H9 (cell line): Measurements from ENCODE around the gene OXSR1. TPM values are rescaled to one million over a fixed set of nuclear protein-coding genes. Genes with fewer than 3 reads are reported as not detected.

Experiments used
- DNase-seq: peaks from one replicate; pipeline ENCODE4 v3.0.0-alpha.2; 2017
- H2AFZ ChIP-seq: one replicate; pipeline ENCODE4 v1.6.1; 2013; ENCODE audit warnings: mild to moderate bottlenecking, low read length, control low read depth, moderate library complexity
- H2AK5ac ChIP-seq: 2 replicates; pipeline ENCODE4 v1.6.1; 2013; ENCODE audit warnings: low read length, control low read depth, mixed read lengths; ENCODE audit not compliant: insufficient read length
- H2BK120ac ChIP-seq: one replicate; pipeline ENCODE4 v1.6.1; 2013; ENCODE audit warnings: low read depth, mild to moderate bottlenecking, low read length, control low read depth, inconsistent platforms; ENCODE audit not compliant: poor library complexity, severe bottlenecking
- H2BK12ac ChIP-seq: 2 replicates; pipeline ENCODE4 v1.6.1; 2013; ENCODE audit warnings: low read length, control low read depth, mixed read lengths, low read depth; ENCODE audit not compliant: insufficient read length
- H2BK15ac ChIP-seq: 2 replicates; pipeline ENCODE4 v1.6.1; 2013; ENCODE audit warnings: low read depth, low read length, control low read depth
- H2BK20ac ChIP-seq: one replicate; pipeline ENCODE4 v1.6.1; 2013; ENCODE audit warnings: low read depth, mild to moderate bottlenecking, low read length, control low read depth, inconsistent platforms; ENCODE audit not compliant: poor library complexity, severe bottlenecking
- H2BK5ac ChIP-seq: 2 replicates; pipeline ENCODE4 v1.6.1; 2013; ENCODE audit warnings: low read length, control low read depth, mixed read lengths; ENCODE audit not compliant: insufficient read length
- H3K14ac ChIP-seq: 2 replicates; pipeline ENCODE4 v1.6.1; 2013; ENCODE audit warnings: low read length, control low read depth; ENCODE audit not compliant: insufficient read depth
- H3K18ac ChIP-seq: 2 replicates; pipeline ENCODE4 v1.6.1; 2013; ENCODE audit warnings: low read depth, mild to moderate bottlenecking, mixed read lengths, low read length, control low read depth; ENCODE audit not compliant: insufficient read length
- H3K23ac ChIP-seq: 2 replicates; pipeline ENCODE4 v1.6.1; 2013; ENCODE audit warnings: low read length, control low read depth, mixed read lengths, low read depth; ENCODE audit not compliant: insufficient read length
- H3K23me2 ChIP-seq: 2 replicates; pipeline ENCODE4 v1.6.1; 2013; ENCODE audit warnings: low read depth, mild to moderate bottlenecking, mixed read lengths, low read length, control low read depth; ENCODE audit not compliant: insufficient read length, poor library complexity, severe bottlenecking
- H3K27ac ChIP-seq: 2 replicates; pipeline ENCODE4 v1.5.1; 2013; ENCODE audit warnings: low read length, control low read depth, mixed read lengths, low read depth; ENCODE audit not compliant: insufficient read length
- H3K27me3 ChIP-seq: 2 replicates; pipeline ENCODE4 v1.6.1; 2013; ENCODE audit warnings: low read length, control low read depth, inconsistent platforms; ENCODE audit not compliant: insufficient read depth
- H3K4ac ChIP-seq: 2 replicates; pipeline ENCODE4 v1.6.1; 2013; ENCODE audit warnings: low read depth, mild to moderate bottlenecking, control low read depth, inconsistent platforms, low read length, moderate library complexity
- H3K4me1 ChIP-seq: 2 replicates; pipeline ENCODE4 v1.6.1; 2013; ENCODE audit warnings: low read length, control low read depth, inconsistent platforms; ENCODE audit not compliant: insufficient read depth
- H3K4me2 ChIP-seq: 2 replicates; pipeline ENCODE4 v1.6.1; 2013; ENCODE audit warnings: low read length, control low read depth, mixed read lengths; ENCODE audit not compliant: insufficient read length, insufficient read depth
- H3K56ac ChIP-seq: 2 replicates; pipeline ENCODE4 v1.6.1; 2013; ENCODE audit warnings: low read depth, mild to moderate bottlenecking, mixed read lengths, low read length, control low read depth; ENCODE audit not compliant: insufficient read length
- H3K79me1 ChIP-seq: 2 replicates; pipeline ENCODE4 v1.6.1; 2013; ENCODE audit warnings: low read depth, mild to moderate bottlenecking, moderate library complexity, low read length, control low read depth, inconsistent platforms; ENCODE audit not compliant: insufficient read depth, poor library complexity, severe bottlenecking
- H3K79me2 ChIP-seq: 2 replicates; pipeline ENCODE4 v1.6.1; 2013; ENCODE audit warnings: low read length, control low read depth, inconsistent platforms; ENCODE audit not compliant: insufficient read depth
- H3K9ac ChIP-seq: 2 replicates; pipeline ENCODE4 v1.6.1; 2013; ENCODE audit warnings: low read length, control low read depth, mixed read lengths; ENCODE audit not compliant: insufficient read length; ENCODE audit errors: extremely low read depth
- H3K9me3 ChIP-seq: one replicate; pipeline ENCODE4 v1.6.1; 2013; ENCODE audit warnings: low read depth, low read length, inconsistent platforms; ENCODE audit not compliant: control insufficient read depth
- H3T11ph ChIP-seq: one replicate; pipeline ENCODE4 v1.6.1; 2013; ENCODE audit warnings: mild to moderate bottlenecking, low read length, control low read depth, inconsistent platforms
- H4K20me1 ChIP-seq: one replicate; pipeline ENCODE4 v1.6.1; 2013; ENCODE audit not compliant: control insufficient read depth, insufficient read length, insufficient read depth
- H4K5ac ChIP-seq: 2 replicates; pipeline ENCODE4 v1.6.1; 2013; ENCODE audit warnings: low read depth, mild to moderate bottlenecking, mixed read lengths, low read length, control low read depth; ENCODE audit not compliant: insufficient read length
- H4K8ac ChIP-seq: replicated peaks from 2 replicates; pipeline ENCODE4 v1.6.1; 2013; ENCODE audit warnings: low read length, control low read depth, mixed read lengths, low read depth; ENCODE audit not compliant: insufficient read length
- H4K91ac ChIP-seq: 2 replicates; pipeline ENCODE4 v1.6.1; 2013; ENCODE audit warnings: low read depth, mild to moderate bottlenecking, moderate library complexity, mixed read lengths, low read length, control low read depth; ENCODE audit not compliant: insufficient read length
- H3K27ac Mint-ChIP-seq, 3 experiments: 2 replicates in 2 of 3; 3 replicates in 1 of 3; pipeline ENCODE4 v1.8.0; 2020 to 2021; ENCODE audit warnings: mixed read lengths in 3 of 3, mild to moderate bottlenecking in 1 of 3, moderate library complexity in 1 of 3
- H3K27me3 Mint-ChIP-seq: 2 replicates; pipeline ENCODE4 v1.8.0; 2021; ENCODE audit warnings: low read depth, mild to moderate bottlenecking, moderate library complexity, mixed read lengths
- H3K36me3 Mint-ChIP-seq, 3 experiments: 2 replicates in 2 of 3; 3 replicates in 1 of 3; pipeline ENCODE4 v1.8.0; 2020 to 2021; ENCODE audit warnings: low read depth in 3 of 3, mixed read lengths in 3 of 3; ENCODE audit not compliant: insufficient read depth in 1 of 3
- H3K4me1 Mint-ChIP-seq, 2 experiments: 2 replicates each; pipeline ENCODE4 v1.8.0; 2020; ENCODE audit warnings: mixed read lengths in 2 of 2
- H3K4me3 Mint-ChIP-seq, 2 experiments: 2 replicates in 1 of 2; 3 replicates in 1 of 2; pipeline ENCODE4 v1.8.0; 2020 to 2021; ENCODE audit warnings: mild to moderate bottlenecking in 2 of 2, mixed read lengths in 2 of 2, moderate library complexity in 1 of 2
- H3K9me3 Mint-ChIP-seq, 2 experiments: 2 replicates in 1 of 2; 3 replicates in 1 of 2; pipeline ENCODE4 v1.8.0; 2020; ENCODE audit warnings: mild to moderate bottlenecking in 2 of 2, mixed read lengths in 2 of 2, moderate library complexity in 1 of 2
- WGBS: extraction: QIAGEN DNeasy Blood & Tissue Kit; methylation state at CpG from one replicate; pipeline ENCODE4 v1.1.7; 2013; ENCODE audit warnings: missing lambda C conversion rate, low lambda C conversion rate, mixed read lengths; ENCODE audit not compliant: insufficient read length; ENCODE audit errors: extremely low coverage; 5-methylcytosine and 5-hydroxymethylcytosine counted together
- total RNA-seq: library from RNA; stranded (reverse); gene quantifications from 2 replicates; pipeline ENCODE4 v1.2.1, GENCODE V29; 2021
- TF ChIP-seq, protein P1 (sequence below): fragments of 200-600 bp; sonication (generic); conservative IDR thresholded peaks from 3 replicates; pipeline ENCODE4 v1.8.0; 2021; ENCODE audit warnings: antibody characterized with exemption, mild to moderate bottlenecking

The OXSR1 gene
- total RNA-seq, 1 experiment from 2014 or later, result 54.1 TPM

- Histone ChIP-seq H2BK12ac (no peak overlapping the region), H4K5ac (no peak overlapping the region), H3K4me1 (no peaks in the 10 kb centered on the region), H4K8ac (no peak overlapping the region), H3K79me2 (peaks cover 12% of the 10 kb centered on the region; the same call in 1 of the 2 replicates), H3K18ac (no peak overlapping the region), H3K9me3 (no peaks in the 10 kb centered on the region), H2BK20ac (no peak overlapping the region), H3K4me2 (peak overlapping the region; percentile 69), H3K79me1 (no peaks in the 10 kb centered on the region), H3T11ph (no peak overlapping the region), H4K20me1 (no peaks in the 10 kb centered on the region), H2AFZ (no peak overlapping the region), H2BK5ac (no peak overlapping the region), H3K27me3 (no peaks in the 10 kb centered on the region), H3K23ac (no peak overlapping the region), H3K23me2 (peaks cover 3% of the 10 kb centered on the region), H3K27ac (no peak overlapping the region), H2BK15ac (no peak overlapping the region), H3K4ac (no peak overlapping the region), H3K56ac (no peak overlapping the region), H2AK5ac (no peak overlapping the region), H3K14ac (no peak overlapping the region), H3K9ac (no peak overlapping the region), H4K91ac (no peak overlapping the region), H2BK120ac (no peak overlapping the region)
- TF ChIP-seq, protein P1, sequence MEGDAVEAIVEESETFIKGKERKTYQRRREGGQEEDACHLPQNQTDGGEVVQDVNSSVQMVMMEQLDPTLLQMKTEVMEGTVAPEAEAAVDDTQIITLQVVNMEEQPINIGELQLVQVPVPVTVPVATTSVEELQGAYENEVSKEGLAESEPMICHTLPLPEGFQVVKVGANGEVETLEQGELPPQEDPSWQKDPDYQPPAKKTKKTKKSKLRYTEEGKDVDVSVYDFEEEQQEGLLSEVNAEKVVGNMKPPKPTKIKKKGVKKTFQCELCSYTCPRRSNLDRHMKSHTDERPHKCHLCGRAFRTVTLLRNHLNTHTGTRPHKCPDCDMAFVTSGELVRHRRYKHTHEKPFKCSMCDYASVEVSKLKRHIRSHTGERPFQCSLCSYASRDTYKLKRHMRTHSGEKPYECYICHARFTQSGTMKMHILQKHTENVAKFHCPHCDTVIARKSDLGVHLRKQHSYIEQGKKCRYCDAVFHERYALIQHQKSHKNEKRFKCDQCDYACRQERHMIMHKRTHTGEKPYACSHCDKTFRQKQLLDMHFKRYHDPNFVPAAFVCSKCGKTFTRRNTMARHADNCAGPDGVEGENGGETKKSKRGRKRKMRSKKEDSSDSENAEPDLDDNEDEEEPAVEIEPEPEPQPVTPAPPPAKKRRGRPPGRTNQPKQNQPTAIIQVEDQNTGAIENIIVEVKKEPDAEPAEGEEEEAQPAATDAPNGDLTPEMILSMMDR, result no peak
- no peak for DNase-seq
- WGBS, result no CpG with 5 or more reads among the region's 24 CpGs
- Mint-ChIP-seq H3K36me3 (peaks cover 0 to 4% (median 0%) of the 10 kb centered on the region in 3 experiments; a peak in 1 of 7 replicates), H3K4me1 (peaks cover 11 to 21% of the 10 kb centered on the region in 2 experiments), H3K9me3 (no peaks in the 10 kb centered on the region), H3K4me3 (peak overlapping the region; percentile 93 to 99), H3K27me3 (0 out of 2 replicates have a peak, but pooled peaks cover 3% of the 10 kb centered on the region), H3K27ac (peak overlapping the region in 2 of 3 experiments; percentile 100; a peak in 2 of 7 replicates)
These were observed 1.3 kb upstream of the OXSR1 start for GRCh38 chr3:38163841-38164642.
